HepG2 (cell line): ENCODE results near the gene ARL15. TPM values are rescaled to one million over a fixed set of nuclear protein-coding genes. Genes with fewer than 3 reads are reported as not detected.

ENCODE experiments used
- ATAC-seq: fragments of 200-7000 bp; cut with Tn5 transposase; 3 replicates; pipeline ENCODE4 v1.9.1; 2020; ENCODE audit warnings: mild to moderate bottlenecking, moderate library complexity
- BruUV-seq: library from RNA; stranded (reverse); fragments of 400-500 nt; replicated peaks from 2 replicates; lab custom pipeline; 2021; lab: Mats Ljungman, UMichigan
- CTCF ChIA-PET: fragments of 300-600 bp; formaldehyde crosslinking; extraction: SDS; loops from one replicate; lab custom pipeline; 2021; ENCODE audit warnings: low total read pairs, inconsistent platforms, low intra/inter-chr PET ratio; lab: Yijun Ruan, JAX
- POLR2A ChIA-PET: fragments of 350-600 bp; sonication (Branson Sonifier 250); formaldehyde crosslinking; loops from one replicate; lab custom pipeline; 2020; ENCODE audit warnings: antibody characterized with exemption, inconsistent platforms; lab: Yijun Ruan, JAX
- DNase-seq: peaks from one replicate; pipeline ENCODE4 v3.0.0-alpha.2; 2015; ENCODE audit warnings: low spot score
- FAIRE-seq: peaks from 3 replicates; lab custom pipeline; 2011; peaks lifted over from hg19 to GRCh38; lab: Jason Lieb, UNC
- H2AFZ ChIP-seq: one replicate; pipeline ENCODE4 v1.6.1; 2011; ENCODE audit warnings: low read length, inconsistent platforms
- H3K27ac ChIP-seq: fragments of 300-600 bp; 3 replicates; pipeline ENCODE4 v1.8.0; 2011; ENCODE audit warnings: mixed run types, mild to moderate bottlenecking, mixed read lengths, low read length, inconsistent platforms; ENCODE audit not compliant: insufficient read depth; ENCODE audit errors: extremely low read length
- H3K27me3 ChIP-seq, 2 experiments: fragments of 200-600 bp in 1 of 2; 2 replicates in 1 of 2; 3 replicates in 1 of 2; pipeline versions ENCODE4 v1.6.0 to v1.8.0; 2011; ENCODE audit warnings: low read length in 2 of 2, mild to moderate bottlenecking in 2 of 2, moderate library complexity in 2 of 2, inconsistent platforms in 1 of 2; ENCODE audit not compliant: insufficient read depth in 2 of 2, control insufficient read depth in 1 of 2
- H3K36me3 ChIP-seq, 2 experiments: fragments of 200-600 bp in 1 of 2; replicated peaks in 1 of 2; 2 replicates in 1 of 2; 3 replicates in 1 of 2; pipeline versions ENCODE4 v1.5.1 to v1.8.0; 2011; ENCODE audit warnings: low read length in 2 of 2, inconsistent platforms in 1 of 2; ENCODE audit not compliant: insufficient read depth in 2 of 2, control insufficient read depth in 1 of 2
- H3K4me1 ChIP-seq: 2 replicates; pipeline ENCODE4 v1.5.1; 2012; ENCODE audit warnings: low read length, inconsistent platforms; ENCODE audit not compliant: insufficient read depth
- H3K4me2 ChIP-seq: 2 replicates; pipeline ENCODE4 v1.6.0; 2011; ENCODE audit warnings: low read depth, low read length, inconsistent platforms
- H3K4me3 ChIP-seq, 3 experiments: fragments of 200-600 bp in 1 of 3; sonication (generic), shearing (Covaris generic) in 1 of 3; replicated peaks in 1 of 3; 2 replicates each; pipeline ENCODE4 v1.5.1; 2011 to 2016; ENCODE audit warnings: low read length in 3 of 3, inconsistent platforms in 2 of 3, low read depth in 2 of 3, mild to moderate bottlenecking in 2 of 3, control low read depth in 1 of 3, mixed read lengths in 1 of 3; ENCODE audit not compliant: insufficient read depth in 1 of 3
- H3K79me2 ChIP-seq: one replicate; pipeline ENCODE4 v1.6.1; 2011; ENCODE audit warnings: low read length, inconsistent platforms; ENCODE audit not compliant: insufficient read depth
- H3K9ac ChIP-seq: 2 replicates; pipeline ENCODE4 v1.6.0; 2011; ENCODE audit warnings: mild to moderate bottlenecking, low read depth, low read length, inconsistent platforms; ENCODE audit not compliant: insufficient read depth
- H3K9me3 ChIP-seq: 2 replicates; pipeline ENCODE4 v1.5.1; 2012; ENCODE audit warnings: mild to moderate bottlenecking, low read length
- H4K20me1 ChIP-seq: 2 replicates; pipeline ENCODE4 v1.6.0; 2011; ENCODE audit warnings: inconsistent platforms, mild to moderate bottlenecking, low read length, moderate library complexity; ENCODE audit not compliant: insufficient read depth
- CC2D1A ChIP-seq: sonication (generic); formaldehyde crosslinking; IDR thresholded peaks from 2 replicates; pipeline ENCODE4 v1.8.1; 2023; ENCODE audit warnings: mild to moderate bottlenecking, missing genetic modification reagents
- ELK4 ChIP-seq: sonication (generic); formaldehyde crosslinking; IDR thresholded peaks from 2 replicates; pipeline ENCODE4 v1.9.0; 2021; ENCODE audit warnings: missing genetic modification reagents, borderline replicate concordance
- GTF3A ChIP-seq: sonication (generic); formaldehyde crosslinking; conservative IDR thresholded peaks from 2 replicates; pipeline ENCODE4 v1.4.0; 2020; ENCODE audit warnings: mild to moderate bottlenecking, missing genetic modification reagents
- HMGA1 ChIP-seq: sonication (generic); formaldehyde crosslinking; conservative IDR thresholded peaks from 2 replicates; pipeline ENCODE4 v1.4.0; 2020; ENCODE audit warnings: missing genetic modification reagents
- KDM6A ChIP-seq: IDR thresholded peaks from 2 replicates; pipeline ENCODE4 v1.6.1; 2016; ENCODE audit warnings: low read depth
- PHF21A ChIP-seq: sonication (generic); formaldehyde crosslinking; IDR thresholded peaks from 2 replicates; pipeline ENCODE4 v1.5.0; 2020; ENCODE audit warnings: mild to moderate bottlenecking, missing genetic modification reagents
- RFX5 ChIP-seq: IDR thresholded peaks from 2 replicates; pipeline ENCODE4 v1.6.1; 2011; ENCODE audit warnings: low read depth, low read length, improper control_type of control experiment
- SALL2 ChIP-seq: sonication (generic); formaldehyde crosslinking; IDR thresholded peaks from 2 replicates; pipeline ENCODE4 v1.8.1; 2023; ENCODE audit warnings: mild to moderate bottlenecking, missing genetic modification reagents, inconsistent platforms
- U2AF1 ChIP-seq: fragments of 200-400 bp; formaldehyde crosslinking; optimal IDR thresholded peaks from 2 replicates; pipeline ENCODE3; 2017; ENCODE audit warnings: mild to moderate bottlenecking, low read depth, low read length
- ZFP62 ChIP-seq: sonication (generic); formaldehyde crosslinking; IDR thresholded peaks from 2 replicates; pipeline ENCODE4 v1.4.0; 2020; ENCODE audit warnings: missing genetic modification reagents
- ZNF10 ChIP-seq: sonication (generic); formaldehyde crosslinking; IDR thresholded peaks from 2 replicates; pipeline ENCODE4 v1.4.0; 2020; ENCODE audit warnings: mild to moderate bottlenecking, low read depth, missing genetic modification reagents, borderline replicate concordance
- ZNF318 ChIP-seq: sonication (generic); formaldehyde crosslinking; IDR thresholded peaks from 2 replicates; pipeline ENCODE4 v1.4.0; 2020; ENCODE audit warnings: mild to moderate bottlenecking, missing genetic modification reagents
- ZNF432 ChIP-seq: sonication (generic); formaldehyde crosslinking; IDR thresholded peaks from 2 replicates; pipeline ENCODE4 v1.5.0; 2020; ENCODE audit warnings: missing genetic modification reagents, mild to moderate bottlenecking, borderline replicate concordance
- ZNF615 ChIP-seq: sonication (generic); formaldehyde crosslinking; IDR thresholded peaks from 2 replicates; pipeline ENCODE4 v1.5.0; 2020; ENCODE audit warnings: mild to moderate bottlenecking, missing genetic modification reagents, borderline replicate concordance
- ZNF619 ChIP-seq: sonication (generic); formaldehyde crosslinking; IDR thresholded peaks from 2 replicates; pipeline ENCODE4 v1.4.0; 2020; ENCODE audit warnings: mild to moderate bottlenecking, missing genetic modification reagents
- ZNF883 ChIP-seq: sonication (generic); formaldehyde crosslinking; IDR thresholded peaks from 2 replicates; pipeline ENCODE4 v1.5.1; 2020; ENCODE audit warnings: mild to moderate bottlenecking, missing genetic modification reagents; ENCODE audit errors: not compliant biosample characterization
- WGBS: methylation state at CpG from one replicate; pipeline ENCODE4 v1.1.6; 2017; ENCODE audit warnings: low lambda C conversion rate; 5-methylcytosine and 5-hydroxymethylcytosine counted together
- in situ Hi-C: cut with HindIII; loops from 2 replicates; pipeline ENCODE4 v1.10.0; 2017; ENCODE audit warnings: low pct_unique_long_range_greater_than_20kb; ENCODE audit not compliant: extremely low pct_ligation_motif_present
- intact Hi-C: fragments of 100-400 bp; cut with micrococcal nuclease; formaldehyde crosslinking; loops from one replicate; pipeline ENCODE4 v1.10.0; 2022; ENCODE audit not compliant: unreplicated experiment
- polyA plus RNA-seq, 8 experiments: library from polyadenylated mRNA; depleted of rRNA in 3 of 8; stranded (reverse) in 7 of 8; unstranded in 1 of 8; fragments of >200 nt; fragmentation: Illumina TruSeq in 4 of 8; extraction: Trizol in 4 of 8; gene quantifications; 2 replicates each; pipeline versions ENCODE4 v1.2.1 to v1.2.3, GENCODE V29; 2011 to 2016; ENCODE audit warnings: low read depth in 4 of 8, missing spikeins in 1 of 8, mixed read lengths in 1 of 8; ENCODE audit not compliant: insufficient read depth in 1 of 8
- total RNA-seq, 5 experiments: library from RNA; depleted of rRNA; stranded (reverse); fragments of >200 nt; fragmentation: Illumina TruSeq; extraction: Trizol; gene quantifications; 2 replicates each; pipeline ENCODE4 v1.2.3, GENCODE V29; 2016; ENCODE audit warnings: low read depth in 1 of 5

ARL15 gene
- total and polyA plus RNA-seq, 2 of the 13 experiments (the other 11 are each of a cell fraction or from before 2014, with no cell fraction given): 2.5 to 7.7 TPM

- Histone ChIP-seq H3K79me2 (no peaks in the 10 kb centered on the region), H3K9ac (no peak overlapping the region), H3K27me3 (no peaks in the 10 kb centered on the region), H4K20me1 (no peaks in the 10 kb centered on the region), H3K4me1 (no peaks in the 10 kb centered on the region), H3K9me3 (no peaks in the 10 kb centered on the region), H3K36me3 (no peaks in the 10 kb centered on the region), H2AFZ (no peak overlapping the region), H3K4me3 (no peak overlapping the region), H3K4me2 (no peak overlapping the region), H3K27ac (no peak overlapping the region)
- intact Hi-C loops: no loop called here
- in situ Hi-C loops: no loop called here
- ATAC-seq (no peak), FAIRE-seq (no peak), DNase-seq (no peak)
- ChIA-PET CTCF (no interaction called here), POLR2A (no interaction called here)
- 56% methylated on average over 6 of the region's 6 CpGs for WGBS
- BruUV-seq: no TSS peak
- TF ChIP-seq GTF3A (CRISPR knock-in tag) (no peak), U2AF1 (no peak), ZFP62 (CRISPR knock-in tag) (no peak), ELK4 (no peak), HMGA1 (CRISPR knock-in tag) (no peak), ZNF883 (CRISPR knock-in tag) (no peak), ZNF318 (CRISPR knock-in tag) (no peak), ZNF619 (CRISPR knock-in tag) (no peak), CC2D1A (CRISPR knock-in tag) (no peak), ZNF432 (CRISPR knock-in tag) (no peak), PHF21A (no peak), KDM6A (CRISPR knock-in tag) (no peak), RFX5 (no peak), ZNF615 (no peak), SALL2 (no peak), ZNF10 (CRISPR knock-in tag) (no peak)
Observed at GRCh38 chr5:54257366-54258118, 52.8 kb downstream of the ARL15 start.
